ENCODE results near the gene KLHL2. TPM values are rescaled to one million over a fixed set of nuclear protein-coding genes. Genes with fewer than 3 reads are reported as not detected.
"Not testable (repeated sequence)": the region's sequence is repeated elsewhere in the genome, so short reads cannot be mapped to it uniquely, and the experiment has no call there.

Gene KLHL2
- total RNA-seq, 2 donors from 2014 or later: 39.3 to 41.5 TPM

DNA sequence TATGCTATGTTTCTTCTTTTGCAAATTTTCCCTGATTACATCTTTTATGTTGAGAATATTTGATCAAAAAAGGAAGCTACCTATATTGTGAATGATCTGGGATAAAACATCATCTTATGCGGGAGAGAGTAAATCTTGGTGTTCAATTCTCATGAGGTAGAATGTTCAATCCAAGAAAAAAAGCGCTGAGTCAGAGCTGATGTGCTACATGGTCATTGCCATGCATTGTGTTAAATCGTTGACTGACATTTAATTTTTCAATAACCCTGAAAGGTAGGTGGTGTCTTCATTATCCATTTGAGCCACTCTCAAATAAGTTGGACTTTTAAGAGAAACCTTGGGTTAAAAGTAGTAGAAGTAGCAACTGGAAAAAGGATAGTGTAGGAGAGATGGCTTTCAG lies 47.4 kb downstream of the KLHL2 start:
- not testable (repeated sequence) for H3K27me3 Mint-ChIP-seq (ENCODE audit: low read depth); ATAC-seq (replicated peaks in 1 of 2); H3K27ac Mint-ChIP-seq; DNase-seq; H3K36me3 Mint-ChIP-seq (ENCODE audit: insufficient read depth in 2 of 2); H3K9me3 Mint-ChIP-seq; H3K4me3 Mint-ChIP-seq
- H3K4me1 Mint-ChIP-seq (ENCODE audit: low read depth): peaks cover 44% of the 10 kb centered on the region

DNA sequence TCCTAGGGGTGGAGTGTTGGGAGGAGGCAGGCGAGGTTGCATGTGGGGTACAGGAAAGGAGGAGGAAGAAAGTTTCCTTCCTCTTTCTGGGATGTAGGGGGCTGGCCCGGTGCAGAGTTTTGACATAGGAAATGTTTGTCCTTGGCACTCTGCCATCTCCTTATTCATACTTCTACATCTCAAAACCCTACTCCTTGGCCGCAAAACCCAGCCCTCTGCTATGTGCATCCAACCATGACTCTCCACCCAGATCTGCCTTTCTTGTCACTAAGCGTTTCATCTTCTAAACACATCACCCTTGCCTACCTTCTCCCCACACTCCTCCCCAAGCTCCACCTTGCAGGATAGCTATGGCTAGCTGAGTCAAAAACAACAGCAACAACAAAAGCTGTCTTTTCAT lies 48.1 kb downstream of the KLHL2 start:
- ATAC-seq (replicated peaks in 1 of 2): peak; percentile 97 to 99
- peak; percentile 61 to 81 for DNase-seq
- H3K4me3 Mint-ChIP-seq: peak overlapping the region; percentile 64 to 86
- not testable (repeated sequence) for H3K9me3 Mint-ChIP-seq; H3K27ac Mint-ChIP-seq; H3K27me3 Mint-ChIP-seq (ENCODE audit: low read depth); H3K36me3 Mint-ChIP-seq (ENCODE audit: insufficient read depth in 2 of 2)
- H3K4me1 Mint-ChIP-seq (ENCODE audit: low read depth): peaks cover 46% of the 10 kb centered on the region

DNA sequence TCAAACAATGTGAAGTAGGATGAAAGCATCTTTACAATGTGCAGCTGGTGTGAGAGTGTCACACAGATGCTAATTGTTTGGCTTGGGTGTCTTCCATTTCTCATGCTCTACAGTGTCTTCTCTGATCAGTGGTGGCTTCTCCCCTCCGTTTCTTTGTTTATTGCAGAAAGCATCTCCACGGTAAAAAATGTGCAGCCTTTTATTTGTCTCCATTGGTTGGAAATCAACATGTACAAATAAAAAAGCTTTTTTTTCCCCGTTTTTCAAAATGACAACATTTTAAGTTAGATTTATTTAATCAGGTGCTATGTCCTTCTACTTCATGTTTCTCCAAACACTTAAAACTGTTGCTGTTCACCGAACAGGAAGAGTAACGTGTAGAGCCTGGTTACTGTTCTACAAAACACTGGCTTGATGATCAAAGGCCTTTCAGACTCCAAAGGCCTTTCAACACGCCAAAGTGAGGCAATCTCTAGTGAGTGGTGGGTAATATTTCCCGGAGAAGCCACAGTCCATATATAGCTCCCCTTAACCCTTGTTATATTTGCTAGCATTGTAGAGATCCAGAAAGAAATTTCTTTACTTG lies 48.8 kb downstream of the KLHL2 start:
- Mint-ChIP-seq H3K4me3 (peak overlapping the region; percentile 64 to 86), H3K27ac (peak overlapping the region; percentile 60), H3K4me1 (ENCODE audit: low read depth) (peaks cover 46% of the 10 kb centered on the region)
- ATAC-seq (replicated peaks in 1 of 2): peak; percentile 28 to 31
- H3K36me3 Mint-ChIP-seq (ENCODE audit: insufficient read depth in 2 of 2); H3K27me3 Mint-ChIP-seq (ENCODE audit: low read depth); H3K9me3 Mint-ChIP-seq; DNase-seq: not testable (repeated sequence)

DNA sequence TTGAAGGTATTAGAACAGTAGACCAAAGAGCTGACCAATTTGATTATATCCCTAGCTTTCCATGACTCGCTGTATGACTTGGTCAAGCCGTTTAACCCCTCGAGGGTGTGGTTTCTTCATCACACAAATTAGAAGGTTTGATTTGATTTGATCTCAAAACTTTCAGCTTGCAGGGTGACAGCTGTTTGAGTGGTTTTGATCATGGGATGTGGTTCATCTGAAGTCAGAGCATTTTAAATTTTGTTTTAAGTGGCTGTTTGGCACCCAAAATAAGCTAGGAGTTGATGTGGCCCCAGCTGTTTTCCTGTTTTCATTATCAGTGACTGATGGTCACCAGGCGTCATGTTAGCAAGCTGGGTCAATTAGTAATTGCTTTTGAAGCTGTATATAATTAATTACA lies 52.4 kb downstream of the KLHL2 start:
- H3K4me3 Mint-ChIP-seq; ATAC-seq (replicated peaks in 1 of 2); DNase-seq; H3K9me3 Mint-ChIP-seq; H3K36me3 Mint-ChIP-seq (ENCODE audit: insufficient read depth in 2 of 2); H3K27ac Mint-ChIP-seq; H3K27me3 Mint-ChIP-seq (ENCODE audit: low read depth): not testable (repeated sequence)
- peaks cover 42% of the 10 kb centered on the region for H3K4me1 Mint-ChIP-seq (ENCODE audit: low read depth)

DNA sequence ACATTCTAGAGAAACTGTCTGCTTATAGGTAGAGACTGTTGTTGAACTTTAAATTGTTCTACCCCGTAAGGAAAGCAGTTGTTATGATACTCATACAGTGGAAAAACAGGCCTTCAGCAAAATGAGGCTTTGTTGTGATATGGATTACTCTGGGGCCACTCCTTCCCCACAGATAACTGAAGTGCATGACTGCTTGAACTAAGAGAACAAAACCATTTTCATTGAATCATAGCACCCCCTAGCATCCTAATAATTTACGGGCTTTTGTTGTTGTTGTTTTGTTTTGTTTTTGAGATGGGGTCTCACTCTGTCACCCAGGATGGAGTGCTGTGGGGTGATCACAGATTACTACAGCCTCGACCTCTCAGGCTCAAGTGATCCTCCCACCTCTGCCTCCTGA lies 54.9 kb downstream of the KLHL2 start:
- peaks cover 19% of the 10 kb centered on the region for H3K4me1 Mint-ChIP-seq (ENCODE audit: low read depth)
- not testable (repeated sequence) for H3K27ac Mint-ChIP-seq; H3K4me3 Mint-ChIP-seq; DNase-seq; H3K36me3 Mint-ChIP-seq (ENCODE audit: insufficient read depth in 2 of 2); H3K27me3 Mint-ChIP-seq (ENCODE audit: low read depth); H3K9me3 Mint-ChIP-seq; ATAC-seq (replicated peaks in 1 of 2)

DNA sequence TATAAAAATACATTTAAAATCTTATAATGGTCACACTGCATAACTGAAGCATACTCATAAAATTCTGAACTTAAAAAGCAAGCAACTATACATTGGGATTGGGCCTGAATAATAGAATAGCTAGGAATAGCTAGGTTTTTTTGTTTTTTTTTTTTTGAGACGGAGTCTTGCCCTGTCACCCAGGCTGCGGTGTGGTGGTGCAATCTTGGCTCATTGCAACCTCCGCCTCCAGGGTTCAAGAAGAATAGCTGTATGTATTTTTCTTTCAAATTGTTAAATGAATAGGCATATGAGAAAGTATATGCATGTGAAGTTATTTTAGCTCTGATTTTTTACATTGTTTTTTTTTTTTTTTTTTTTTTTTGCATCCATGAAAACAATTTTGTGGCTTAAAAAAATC lies 56.1 kb downstream of the KLHL2 start:
- ATAC-seq (replicated peaks in 1 of 2); H3K27me3 Mint-ChIP-seq (ENCODE audit: low read depth); H3K27ac Mint-ChIP-seq; H3K4me1 Mint-ChIP-seq (ENCODE audit: low read depth); DNase-seq; H3K9me3 Mint-ChIP-seq; H3K4me3 Mint-ChIP-seq; H3K36me3 Mint-ChIP-seq (ENCODE audit: insufficient read depth in 2 of 2): not testable (repeated sequence)

DNA sequence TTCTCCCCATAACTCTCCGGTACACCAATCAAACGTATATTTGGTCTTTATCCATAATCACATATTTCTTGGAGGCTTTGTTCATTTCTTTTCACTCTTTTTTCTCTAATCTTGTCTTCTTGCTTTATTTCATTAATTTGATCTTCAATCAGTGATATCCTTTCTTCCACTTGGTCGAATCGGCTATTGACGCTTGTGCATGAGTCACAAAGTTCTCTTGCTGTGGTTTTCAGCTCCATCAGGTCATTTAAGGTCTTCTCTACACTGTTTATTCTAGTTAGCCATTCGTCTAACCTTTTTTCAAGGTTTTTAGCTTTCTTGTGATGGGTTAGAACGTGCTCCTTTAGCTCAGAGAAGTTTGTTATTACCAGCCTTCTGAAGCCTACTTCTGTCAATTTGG lies 62.6 kb downstream of the KLHL2 start:
- H3K36me3 Mint-ChIP-seq (ENCODE audit: insufficient read depth in 2 of 2): peaks cover 16 to 29% of the 10 kb centered on the region in 2 donors
- not testable (repeated sequence) for H3K4me3 Mint-ChIP-seq; DNase-seq; H3K27ac Mint-ChIP-seq; H3K9me3 Mint-ChIP-seq; ATAC-seq (replicated peaks in 1 of 2); H3K27me3 Mint-ChIP-seq (ENCODE audit: low read depth); H3K4me1 Mint-ChIP-seq (ENCODE audit: low read depth)

DNA sequence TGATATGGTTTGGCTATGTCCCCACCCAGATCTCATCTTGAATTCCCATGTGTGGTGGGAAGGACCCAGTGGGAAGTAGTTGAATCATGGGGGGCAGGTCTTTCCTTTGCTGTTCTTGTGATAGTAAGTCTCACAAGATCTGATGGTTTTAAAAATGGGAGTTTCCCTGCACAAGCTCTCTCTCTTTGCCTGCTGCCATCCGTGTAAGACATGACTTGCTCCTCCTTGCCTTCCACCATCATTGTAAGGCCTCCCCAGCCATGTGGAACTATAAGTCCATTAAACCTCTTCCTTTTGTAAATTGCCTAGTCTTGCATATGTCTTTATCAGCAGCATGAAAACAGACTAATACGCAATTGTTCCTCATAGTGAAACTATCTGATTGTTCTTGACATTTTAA lies 66.1 kb downstream of the KLHL2 start:
- not testable (repeated sequence) for H3K4me3 Mint-ChIP-seq; H3K27me3 Mint-ChIP-seq (ENCODE audit: low read depth); H3K9me3 Mint-ChIP-seq; H3K27ac Mint-ChIP-seq; DNase-seq; H3K4me1 Mint-ChIP-seq (ENCODE audit: low read depth); ATAC-seq (replicated peaks in 1 of 2)
- H3K36me3 Mint-ChIP-seq (ENCODE audit: insufficient read depth in 2 of 2): peaks cover 13 to 30% of the 10 kb centered on the region in 2 donors

DNA sequence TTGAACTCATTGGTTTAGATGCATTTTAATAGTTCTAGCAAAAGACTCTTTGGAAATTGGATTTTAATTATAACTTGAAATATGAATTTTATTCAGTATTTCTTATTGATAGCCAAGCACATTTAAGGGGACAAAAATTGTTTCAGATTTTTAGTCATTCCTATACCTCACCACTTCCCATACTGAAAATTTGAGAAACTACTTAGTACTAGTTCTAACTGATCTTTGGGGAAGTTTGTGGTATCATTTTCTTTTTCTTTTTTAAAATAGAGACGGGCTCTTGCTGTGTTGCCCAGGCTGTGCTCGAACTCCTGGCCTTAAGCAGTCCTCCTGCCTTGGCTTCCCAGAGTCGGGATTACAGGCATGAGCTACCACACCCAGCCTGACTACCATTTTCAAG lies 68.0 kb downstream of the KLHL2 start:
- H3K27me3 Mint-ChIP-seq (ENCODE audit: low read depth); H3K27ac Mint-ChIP-seq; DNase-seq; H3K9me3 Mint-ChIP-seq; ATAC-seq (replicated peaks in 1 of 2); H3K4me1 Mint-ChIP-seq (ENCODE audit: low read depth); H3K4me3 Mint-ChIP-seq: not testable (repeated sequence)
- peaks cover 6 to 19% of the 10 kb centered on the region in 2 donors for H3K36me3 Mint-ChIP-seq (ENCODE audit: insufficient read depth in 2 of 2)

DNA sequence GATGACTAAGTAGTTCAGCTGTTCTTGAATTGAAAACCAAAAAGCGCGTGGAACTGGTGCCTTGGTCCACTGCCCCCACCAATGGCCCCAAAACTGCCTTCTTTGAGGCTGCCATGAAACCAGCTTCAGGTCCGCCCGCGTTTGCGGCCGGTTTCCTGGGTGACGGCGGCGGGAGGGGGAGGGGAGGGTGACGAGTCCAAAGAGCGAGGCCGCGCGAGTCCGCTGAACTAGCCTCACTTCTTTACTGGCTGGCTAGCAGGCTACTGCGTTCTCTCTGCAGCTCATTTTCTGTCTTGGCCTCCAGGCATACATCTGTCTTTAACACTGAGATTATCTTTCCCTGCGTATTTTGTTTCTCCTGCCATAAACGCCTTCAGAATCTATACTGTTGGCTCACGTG lies 72.2 kb downstream of the KLHL2 start:
- peaks cover 4 to 22% of the 10 kb centered on the region in 2 donors for H3K36me3 Mint-ChIP-seq (ENCODE audit: insufficient read depth in 2 of 2)
- H3K27me3 Mint-ChIP-seq (ENCODE audit: low read depth); H3K9me3 Mint-ChIP-seq; H3K4me3 Mint-ChIP-seq; ATAC-seq (replicated peaks in 1 of 2); DNase-seq; H3K4me1 Mint-ChIP-seq (ENCODE audit: low read depth): not testable (repeated sequence)
- peak overlapping the region; percentile 31 for H3K27ac Mint-ChIP-seq

DNA sequence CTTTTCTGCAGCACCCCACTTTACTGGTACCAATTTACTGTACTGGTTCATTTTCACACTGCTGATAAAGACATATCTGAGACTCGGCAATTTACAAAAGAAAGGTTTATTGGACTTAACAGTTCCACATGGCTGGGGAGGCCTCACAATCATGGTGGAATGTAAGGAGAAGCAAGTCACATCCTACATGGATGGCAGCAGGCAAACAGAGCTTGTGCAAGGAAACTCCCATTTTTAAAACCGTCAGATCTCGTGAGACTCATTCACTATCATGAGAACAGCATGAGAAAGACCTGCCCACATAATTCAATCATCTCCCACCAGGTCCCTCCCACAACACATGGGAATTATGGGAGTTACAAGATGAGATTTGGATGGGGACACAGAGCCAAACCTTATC lies 77.3 kb downstream of the KLHL2 start:
- not testable (repeated sequence) for H3K27me3 Mint-ChIP-seq (ENCODE audit: low read depth); H3K9me3 Mint-ChIP-seq; H3K27ac Mint-ChIP-seq; H3K4me3 Mint-ChIP-seq; DNase-seq; ATAC-seq (replicated peaks in 1 of 2)
- peaks cover 40% of the 10 kb centered on the region for H3K4me1 Mint-ChIP-seq (ENCODE audit: low read depth)
- H3K36me3 Mint-ChIP-seq (ENCODE audit: insufficient read depth in 2 of 2): peaks cover 7 to 25% of the 10 kb centered on the region in 2 donors

DNA sequence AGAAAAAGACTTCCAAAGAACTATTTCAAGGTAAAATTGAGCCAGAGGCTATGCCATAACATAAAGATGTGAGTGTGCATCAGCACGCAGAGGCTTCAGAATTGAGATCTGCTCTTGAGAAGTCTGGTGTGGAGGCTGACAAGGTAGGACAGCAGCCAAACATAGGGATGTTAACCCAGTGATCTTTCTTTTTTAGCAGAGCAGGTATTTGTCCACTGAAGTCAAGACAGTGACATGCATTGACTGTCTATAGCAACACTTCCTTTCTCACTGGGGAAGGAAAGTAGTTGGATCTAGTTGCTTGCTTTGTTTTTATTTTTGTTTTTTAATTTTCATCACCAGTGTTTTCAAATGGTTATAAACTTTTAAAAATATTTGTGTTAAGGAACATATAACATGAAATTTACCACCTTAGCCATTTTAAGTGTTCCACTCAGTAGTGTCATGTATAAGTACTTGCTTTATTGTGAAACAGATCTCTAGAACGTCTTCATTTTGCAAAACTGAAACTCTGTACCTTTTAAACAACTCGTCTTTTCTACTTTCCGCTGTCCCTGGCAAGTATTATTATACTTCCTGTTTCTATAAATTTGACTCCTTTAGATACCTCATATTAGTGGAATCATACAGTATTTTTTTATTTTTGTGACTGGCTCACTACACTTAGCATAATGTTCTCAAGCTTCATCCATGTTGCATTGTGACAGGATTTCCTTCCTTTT lies 79.4 kb downstream of the KLHL2 start:
- peaks cover 9 to 22% of the 10 kb centered on the region in 2 donors for H3K36me3 Mint-ChIP-seq (ENCODE audit: insufficient read depth in 2 of 2)
- peak overlapping the region; percentile 1 to 63 for H3K4me3 Mint-ChIP-seq
- H3K4me1 Mint-ChIP-seq (ENCODE audit: low read depth): peaks cover 46% of the 10 kb centered on the region
- not testable (repeated sequence) for DNase-seq; H3K9me3 Mint-ChIP-seq; H3K27me3 Mint-ChIP-seq (ENCODE audit: low read depth)
- peak overlapping the region; percentile 85 for H3K27ac Mint-ChIP-seq
- ATAC-seq (replicated peaks in 1 of 2): peak in 1 of 2 donors; percentile 52

DNA sequence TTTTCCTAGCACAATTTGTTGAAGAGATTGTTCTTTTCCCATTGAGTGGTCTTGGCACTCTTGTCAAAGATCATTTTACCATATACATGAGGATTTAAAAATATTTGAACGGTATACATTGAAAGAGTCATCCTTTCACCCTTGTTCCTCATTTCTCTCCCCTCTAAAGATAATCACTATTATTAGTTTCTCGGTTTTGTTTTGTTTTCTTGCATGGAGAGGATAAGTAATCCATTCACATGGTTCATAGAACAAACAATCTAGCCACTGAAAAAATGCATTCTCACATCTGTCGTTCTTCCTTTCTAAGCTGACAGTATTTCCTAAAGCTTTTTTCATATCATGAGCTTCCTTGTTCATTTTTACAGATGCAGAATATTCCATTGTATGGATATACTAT lies 80.9 kb downstream of the KLHL2 start:
- Mint-ChIP-seq H3K36me3 (ENCODE audit: insufficient read depth in 2 of 2) (peaks cover 9 to 16% of the 10 kb centered on the region in 2 donors), H3K27ac (peak overlapping the region; percentile 51), H3K9me3 (peaks cover 4 to 5% of the 10 kb centered on the region in 2 donors), H3K27me3 (ENCODE audit: low read depth) (no peaks in the 10 kb centered on the region), H3K4me1 (ENCODE audit: low read depth) (peaks cover 46% of the 10 kb centered on the region), H3K4me3 (peak overlapping the region in 1 of 2 donors; percentile 55)
- ATAC-seq (replicated peaks in 1 of 2) (no peak), DNase-seq (no peak)

All from activated T-cell treated with anti-CD3 and anti-CD28 coated beads, Interleukin-2, amount 50 U/mL, for 72 hours (primary cell).